Activated CD4-positive, alpha-beta memory T cell treated with anti-CD3 and anti-CD28 coated beads for 36 hours (primary cell): ENCODE measurements around the gene NCS1. TPM values are rescaled to one million over a fixed set of nuclear protein-coding genes. Genes with fewer than 3 reads are reported as not detected.

Experiments used
- CTCF ChIA-PET: fragments of 350-600 bp; sonication (Branson Sonifier 250); formaldehyde crosslinking; loops from one replicate; lab custom pipeline; 2021; ENCODE audit warnings: antibody characterized with exemption, inconsistent platforms; lab: Charles Lee
- POLR2A ChIA-PET: fragments of 350-600 bp; sonication (Branson Sonifier 250); formaldehyde crosslinking; loops from one replicate; lab custom pipeline; 2021; ENCODE audit warnings: antibody characterized with exemption; lab: Charles Lee
- DNase-seq: peaks from one replicate; pipeline ENCODE4 v3.0.0-alpha.2; 2020
- H3K27ac Mint-ChIP-seq: one replicate; pipeline ENCODE4 v1.8.0; 2021; ENCODE audit warnings: mixed read lengths
- H3K27me3 Mint-ChIP-seq: one replicate; pipeline ENCODE4 v1.8.0; 2021; ENCODE audit warnings: mixed read lengths
- H3K36me3 Mint-ChIP-seq: one replicate; pipeline ENCODE4 v1.8.0; 2021; ENCODE audit warnings: mixed read lengths
- H3K4me1 Mint-ChIP-seq: one replicate; pipeline ENCODE4 v1.8.0; 2021; ENCODE audit warnings: low read depth, mixed read lengths
- H3K4me3 Mint-ChIP-seq: one replicate; pipeline ENCODE4 v1.8.0; 2021; ENCODE audit warnings: mild to moderate bottlenecking, mixed read lengths
- H3K9me3 Mint-ChIP-seq: one replicate; pipeline ENCODE4 v1.8.0; 2021; ENCODE audit warnings: mixed read lengths
- intact Hi-C: fragments of 100-400 bp; cut with micrococcal nuclease; formaldehyde crosslinking; loops from one replicate; pipeline ENCODE4 v1.15.1; 2023
- total RNA-seq, 2 experiments: library from RNA; stranded (reverse); gene quantifications; one replicate each; pipeline ENCODE4 v1.2.3, GENCODE V29; 2021

The NCS1 gene
- 10 to 100 TPM; 26.8 to 29.1 TPM for total RNA-seq

DNA sequence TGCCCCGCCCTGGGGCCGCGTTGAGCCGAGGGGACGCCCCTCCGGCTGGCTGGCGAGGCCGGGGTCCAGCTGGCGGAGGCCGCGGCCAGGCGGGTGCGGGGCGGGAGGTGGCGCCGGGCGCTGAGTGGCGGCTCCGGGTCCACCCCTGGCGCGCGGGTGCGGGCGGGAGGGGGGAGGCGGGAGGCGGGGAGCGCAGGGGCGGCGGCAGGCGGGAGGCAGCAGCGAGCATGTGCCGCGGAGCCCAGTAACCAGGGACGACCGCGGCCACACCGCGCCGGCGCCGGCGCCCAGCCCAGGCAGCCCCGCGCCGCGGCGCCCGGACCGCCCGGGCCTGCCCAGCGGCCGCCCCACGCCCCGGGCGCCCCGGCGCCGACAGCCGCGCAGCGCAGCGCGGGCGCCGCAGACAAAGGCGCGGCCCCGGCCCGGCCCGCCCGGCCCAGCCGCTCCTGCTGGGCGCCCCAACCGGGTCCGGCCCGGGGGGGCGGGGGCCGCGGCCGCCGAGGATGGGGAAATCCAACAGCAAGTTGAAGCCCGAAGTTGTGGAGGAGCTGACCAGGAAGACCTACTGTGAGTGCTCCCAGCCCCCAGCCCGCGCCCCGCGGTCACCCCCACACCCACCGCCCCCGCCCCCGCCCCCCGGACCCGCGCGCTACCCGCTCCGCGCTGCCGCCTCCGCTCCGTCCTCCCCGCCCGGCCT is at the start of gene NCS1:
Gene NCS1, plus strand, starts transcription at position 244 of the 697 bp plus-strand sequence. Its CDS starts 260 bp downstream, at position 504.
- POLR2A ChIA-PET: no interaction called here
- no peak within 1 kb of the TSS for H3K27ac Mint-ChIP-seq
- peaks cover 13% of the 10 kb centered on the region for H3K27me3 Mint-ChIP-seq
- peak within 1 kb of the TSS; percentile 72 for H3K4me3 Mint-ChIP-seq
- no peaks in the 10 kb centered on the region for H3K9me3 Mint-ChIP-seq
- peak; percentile 70 for DNase-seq
- intact Hi-C loops: no loop called here
- peaks cover 7% of the 10 kb centered on the region for H3K4me1 Mint-ChIP-seq
- H3K36me3 Mint-ChIP-seq: no peaks in the 10 kb centered on the region
- CTCF ChIA-PET: no interaction called here

DNA sequence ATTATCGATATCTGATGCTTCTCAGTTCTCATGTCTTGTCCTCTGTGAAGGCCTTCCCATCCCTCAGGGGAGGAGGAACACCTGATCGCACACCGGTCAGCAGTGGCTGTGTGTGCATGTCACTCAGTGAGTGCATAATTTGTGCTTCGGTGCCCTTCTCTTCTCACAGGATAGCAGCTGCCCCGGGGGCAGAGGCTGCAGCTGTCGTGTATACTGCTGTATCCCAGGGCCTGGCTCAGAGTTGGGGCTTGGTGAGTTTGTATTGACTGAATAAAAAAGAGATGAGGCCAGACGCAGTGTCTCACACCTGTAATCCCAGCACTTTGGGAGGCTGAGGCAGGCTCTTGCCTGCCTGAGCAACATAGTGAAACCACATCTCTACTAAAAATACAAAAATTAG is 49.7 kb upstream of the NCS1 start:
- H3K9me3 Mint-ChIP-seq: no peaks in the 10 kb centered on the region
- peaks cover 7% of the 10 kb centered on the region for H3K36me3 Mint-ChIP-seq
- H3K4me1 Mint-ChIP-seq: peaks cover 10% of the 10 kb centered on the region
- ChIA-PET CTCF (interaction anchor here (0.6 to 1.0 kb wide), 2 partner anchors 15 to 120 kb away, joined by 3 to 4 read pairs; no protein-coding TSS in a partner anchor), POLR2A (no interaction called here)
- no peak for DNase-seq
- intact Hi-C loops: no loop called here
- no peaks in the 10 kb centered on the region for H3K27me3 Mint-ChIP-seq
- no peak overlapping the region for H3K27ac Mint-ChIP-seq
- H3K4me3 Mint-ChIP-seq: no peak overlapping the region

DNA sequence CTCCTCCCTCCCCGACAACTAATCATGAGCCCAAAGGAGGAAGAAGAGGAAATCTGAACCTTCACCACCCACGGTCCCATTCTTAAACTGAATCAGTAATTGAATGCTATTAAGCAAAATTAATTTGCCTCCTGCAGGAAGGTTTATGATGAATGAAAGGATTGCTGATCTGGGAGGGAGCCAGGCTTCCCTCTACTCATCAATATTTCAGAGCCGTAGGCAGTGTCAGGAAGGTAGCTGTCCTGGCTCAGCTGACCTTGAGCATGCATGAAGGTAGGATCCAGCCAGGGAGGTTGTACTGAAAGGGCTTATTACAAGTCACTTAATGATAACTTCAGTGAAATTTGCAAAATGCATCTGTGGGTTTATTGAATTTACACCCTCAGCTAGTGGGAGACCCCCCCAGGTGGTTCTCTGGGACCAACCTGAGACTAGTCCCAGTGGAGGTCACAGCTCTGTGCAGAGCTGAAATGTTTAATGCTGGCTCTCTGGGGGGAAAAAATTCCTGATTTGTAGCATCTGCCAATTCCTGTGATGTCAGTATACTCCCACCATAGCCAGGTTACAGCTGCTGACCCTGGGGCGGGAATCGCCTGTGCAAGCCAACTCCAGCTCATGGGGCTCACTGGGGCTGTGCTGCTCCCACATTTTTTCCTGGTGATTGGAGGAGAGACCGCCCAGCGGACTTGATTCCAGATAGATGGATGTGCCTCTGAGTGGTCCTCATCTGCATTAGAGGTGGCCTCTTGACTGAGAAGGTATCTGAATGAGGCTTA is 47.9 kb upstream of the NCS1 start:
- POLR2A ChIA-PET: no interaction called here
- DNase-seq: no peak
- CTCF ChIA-PET: interaction anchor here (2.5 kb wide), 1 partner anchor 17 kb away, joined by 17 read pairs; no protein-coding TSS in a partner anchor
- H3K9me3 Mint-ChIP-seq: no peaks in the 10 kb centered on the region
- peaks cover 26% of the 10 kb centered on the region for H3K4me1 Mint-ChIP-seq
- no peak overlapping the region for H3K4me3 Mint-ChIP-seq
- no peak overlapping the region for H3K27ac Mint-ChIP-seq
- peaks cover 15% of the 10 kb centered on the region for H3K36me3 Mint-ChIP-seq
- no peaks in the 10 kb centered on the region for H3K27me3 Mint-ChIP-seq
- intact Hi-C loops: no loop called here

DNA sequence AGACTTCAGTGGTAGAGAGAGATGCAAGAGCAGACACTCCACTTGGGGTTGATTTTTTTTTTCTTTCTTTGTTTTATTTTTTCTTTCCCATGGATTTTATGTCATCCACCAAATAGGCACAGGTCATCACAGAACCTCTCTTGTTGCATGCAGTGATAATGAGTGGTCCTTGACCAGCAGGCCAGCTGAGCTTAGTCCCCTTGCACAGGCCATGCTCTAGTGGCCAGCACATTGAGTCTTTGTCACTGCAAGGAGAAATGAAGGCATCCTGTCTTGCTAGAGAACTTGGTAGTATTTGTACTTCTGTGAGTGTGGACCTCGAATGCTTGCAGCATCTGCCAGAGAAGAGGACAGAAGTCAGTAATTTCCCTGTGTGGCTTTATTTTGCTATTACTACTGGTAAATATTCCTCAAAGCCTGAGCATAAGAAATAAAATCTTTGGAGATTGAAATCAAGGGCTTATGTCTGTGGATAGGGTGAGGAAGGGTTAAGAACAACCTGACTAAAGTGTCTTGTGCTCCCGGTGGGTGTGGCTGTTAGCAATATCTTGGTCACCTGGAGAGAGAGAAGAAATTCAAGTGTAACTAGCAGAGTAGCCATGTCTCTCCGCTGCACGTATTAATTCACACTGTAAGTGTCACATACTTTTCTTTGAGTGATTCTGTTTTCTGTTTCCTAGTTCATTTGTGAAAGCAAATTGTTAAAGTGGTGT is 45.3 kb upstream of the NCS1 start:
- DNase-seq: no peak
- H3K27ac Mint-ChIP-seq: peak overlapping the region; percentile 66
- H3K27me3 Mint-ChIP-seq: no peaks in the 10 kb centered on the region
- H3K4me1 Mint-ChIP-seq: peaks cover 49% of the 10 kb centered on the region
- H3K36me3 Mint-ChIP-seq: peaks cover 33% of the 10 kb centered on the region
- CTCF ChIA-PET: interaction anchor here (2.5 to 5.1 kb wide), 2 partner anchors 19 kb away, joined by 17 to 49 read pairs; no protein-coding TSS in a partner anchor
- intact Hi-C loops: loop anchor here (5.0 kb wide), 2 partner anchors 40 to 90 kb away; no protein-coding TSS in a partner anchor
- H3K9me3 Mint-ChIP-seq: no peaks in the 10 kb centered on the region
- POLR2A ChIA-PET: interaction anchor here (1.6 kb wide), 1 partner anchor 96 kb away, joined by 4 read pairs; no protein-coding TSS in a partner anchor
- no peak overlapping the region for H3K4me3 Mint-ChIP-seq

DNA sequence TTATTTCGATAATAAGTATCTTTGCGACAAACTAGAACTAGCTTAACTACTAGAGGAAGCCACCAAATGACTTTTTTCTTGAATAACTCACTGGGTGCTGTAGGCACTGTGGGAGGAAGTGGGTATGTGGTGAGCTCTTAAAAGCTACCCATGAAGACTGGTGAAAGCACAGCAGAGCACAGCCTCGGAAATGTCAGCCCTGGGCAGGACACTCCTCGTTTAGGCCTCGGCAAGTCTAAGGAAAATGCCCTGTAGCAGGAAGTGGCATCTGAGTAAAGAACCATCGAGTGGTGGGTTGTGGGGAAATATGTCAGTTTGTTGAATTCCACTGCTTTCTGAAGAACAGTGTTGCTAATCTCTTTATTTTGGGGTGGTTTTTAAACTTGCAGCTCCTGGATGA is 44.0 kb upstream of the NCS1 start:
- Mint-ChIP-seq H3K4me3 (peak overlapping the region; percentile 71), H3K9me3 (no peaks in the 10 kb centered on the region), H3K36me3 (peaks cover 31% of the 10 kb centered on the region), H3K27me3 (no peaks in the 10 kb centered on the region), H3K4me1 (peaks cover 49% of the 10 kb centered on the region), H3K27ac (peak overlapping the region; percentile 98)
- peak; percentile 87 for DNase-seq
- CTCF ChIA-PET: interaction anchor here (0.6 to 5.1 kb wide), 13 partner anchors 10 to 344 kb away, joined by 3 to 49 read pairs (median 4); no protein-coding TSS in a partner anchor
- intact Hi-C loops: loop anchor here (2.0 to 5.0 kb wide), 3 partner anchors 39 to 111 kb away; no protein-coding TSS in a partner anchor
- POLR2A ChIA-PET: interaction anchor here (0.7 to 2.4 kb wide), 8 partner anchors 10 to 242 kb away, joined by 3 to 8 read pairs (median 4); partner anchors contain the start of genes FNBP1 and GPR107

DNA sequence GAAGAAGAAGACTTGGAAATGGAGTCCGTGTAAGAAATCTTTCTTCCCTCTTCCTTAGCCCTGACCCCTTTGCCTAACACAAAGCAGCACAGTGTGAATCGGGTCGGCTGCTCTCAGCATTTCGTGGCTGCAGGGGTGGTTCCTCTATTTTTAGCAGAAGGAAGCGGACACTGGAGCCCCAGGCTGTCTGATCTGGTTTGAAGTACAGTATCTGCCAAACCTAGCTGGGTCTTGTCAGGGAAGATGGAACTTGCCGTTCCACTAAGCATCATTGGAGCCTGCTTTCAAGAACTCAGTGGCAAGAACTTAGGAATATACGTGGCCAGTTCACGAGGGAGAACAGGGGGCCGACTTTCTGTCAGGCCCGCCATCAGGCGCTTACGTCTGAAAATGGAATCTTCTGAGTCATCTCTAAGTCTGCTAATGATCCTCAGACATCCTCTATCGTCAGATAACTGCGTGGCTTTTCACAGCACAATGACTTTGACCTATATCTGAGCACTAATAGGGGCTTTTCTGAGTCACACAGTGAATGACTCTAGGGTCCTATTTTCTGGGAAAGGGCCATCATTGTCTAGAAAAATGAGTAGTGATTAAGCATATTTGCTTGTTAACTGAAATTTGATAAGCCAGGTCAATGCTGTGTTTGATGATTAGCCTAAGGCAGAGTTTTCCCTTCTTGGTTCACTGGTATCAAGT is 43.3 kb upstream of the NCS1 start:
- peaks cover 31% of the 10 kb centered on the region for H3K36me3 Mint-ChIP-seq
- H3K27me3 Mint-ChIP-seq: no peaks in the 10 kb centered on the region
- POLR2A ChIA-PET: interaction anchor here (0.6 to 2.4 kb wide), 11 partner anchors 11 to 242 kb away, joined by 3 to 8 read pairs (median 3); partner anchors contain the start of genes FNBP1 and GPR107
- CTCF ChIA-PET: interaction anchor here (1.0 to 5.1 kb wide), 11 partner anchors 9 to 344 kb away, joined by 3 to 49 read pairs (median 4); no protein-coding TSS in a partner anchor
- peaks cover 49% of the 10 kb centered on the region for H3K4me1 Mint-ChIP-seq
- H3K27ac Mint-ChIP-seq: peak overlapping the region; percentile 98
- intact Hi-C loops: loop anchor here (1.0 to 5.0 kb wide), 5 partner anchors 22 to 242 kb away; no protein-coding TSS in a partner anchor
- H3K4me3 Mint-ChIP-seq: peak overlapping the region; percentile 71
- peak; percentile 78 for DNase-seq
- H3K9me3 Mint-ChIP-seq: no peaks in the 10 kb centered on the region

DNA sequence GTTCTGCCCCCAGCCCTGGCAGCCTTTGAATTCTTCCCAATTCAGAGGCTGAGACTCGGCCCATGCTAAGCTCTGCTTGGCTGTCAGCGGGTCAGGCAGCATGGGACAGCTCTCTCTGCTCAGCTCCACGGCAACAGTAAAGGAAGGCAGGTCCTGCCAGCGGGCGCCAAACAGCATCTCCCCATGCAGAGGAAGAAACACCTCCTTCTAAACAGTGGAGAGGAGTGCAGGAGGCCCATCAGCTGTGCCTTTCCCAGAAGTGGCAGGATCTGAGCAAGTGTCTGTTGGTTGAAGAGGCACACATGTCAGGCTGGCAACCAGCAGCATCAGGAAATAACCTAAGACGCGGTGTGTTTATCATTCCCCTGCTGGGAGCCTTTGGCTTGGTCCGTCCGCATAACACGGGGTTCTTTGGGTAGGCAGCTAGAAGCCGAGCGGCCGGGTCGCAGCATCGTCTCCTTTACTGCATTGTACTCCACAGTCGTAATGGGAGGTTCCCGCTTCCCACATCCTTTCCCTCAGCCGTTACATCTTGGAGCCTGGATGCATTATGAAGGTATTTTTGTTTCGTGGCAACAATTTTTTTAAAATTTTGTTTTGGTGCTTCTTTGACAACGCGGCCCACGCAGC is 42.7 kb upstream of the NCS1 start:
- POLR2A ChIA-PET: interaction anchor here (0.6 to 2.4 kb wide), 7 partner anchors 12 to 243 kb away, joined by 3 to 8 read pairs (median 3); partner anchors contain the start of gene GPR107
- H3K4me1 Mint-ChIP-seq: peaks cover 49% of the 10 kb centered on the region

DNA sequence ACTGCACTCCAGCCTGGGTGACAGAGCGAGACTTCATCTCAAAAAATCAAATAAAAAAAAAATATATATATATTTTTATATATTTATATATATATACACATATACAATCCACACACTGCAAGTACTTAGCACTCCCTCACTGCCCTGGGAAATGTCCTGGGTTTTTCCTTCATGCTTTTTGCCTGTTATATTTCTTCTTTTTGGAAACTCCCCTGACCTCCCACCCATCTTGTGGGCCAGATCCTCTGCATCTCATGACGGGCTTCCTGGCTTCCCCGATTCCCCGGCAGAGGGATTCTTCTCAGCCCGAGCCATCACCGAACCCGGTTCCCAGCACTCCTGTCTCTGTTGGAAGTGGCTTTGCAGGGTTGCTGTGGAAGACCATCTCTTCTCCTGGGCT is 39.5 kb upstream of the NCS1 start:
- no peaks in the 10 kb centered on the region for H3K27me3 Mint-ChIP-seq
- H3K9me3 Mint-ChIP-seq: no peaks in the 10 kb centered on the region
- H3K27ac Mint-ChIP-seq: no peak overlapping the region
- peaks cover 51% of the 10 kb centered on the region for H3K36me3 Mint-ChIP-seq
- ChIA-PET CTCF (no interaction called here), POLR2A (no interaction called here)
- peaks cover 49% of the 10 kb centered on the region for H3K4me1 Mint-ChIP-seq
- intact Hi-C loops: no loop called here
- no peak for DNase-seq
- no peak overlapping the region for H3K4me3 Mint-ChIP-seq

More for the DNA sequence above, 42.7 kb upstream of the NCS1 start:
- no peaks in the 10 kb centered on the region for H3K27me3 Mint-ChIP-seq
- peak overlapping the region; percentile 71 for H3K4me3 Mint-ChIP-seq
- H3K9me3 Mint-ChIP-seq: no peaks in the 10 kb centered on the region
- H3K36me3 Mint-ChIP-seq: peaks cover 32% of the 10 kb centered on the region
- peak; percentile 52 for DNase-seq
- intact Hi-C loops: loop anchor here (1.0 to 5.0 kb wide), 5 partner anchors 22 to 242 kb away; no protein-coding TSS in a partner anchor
- peak overlapping the region; percentile 98 for H3K27ac Mint-ChIP-seq
- CTCF ChIA-PET: interaction anchor here (1.3 to 5.1 kb wide), 4 partner anchors 10 to 107 kb away, joined by 3 to 49 read pairs (median 8); no protein-coding TSS in a partner anchor

DNA sequence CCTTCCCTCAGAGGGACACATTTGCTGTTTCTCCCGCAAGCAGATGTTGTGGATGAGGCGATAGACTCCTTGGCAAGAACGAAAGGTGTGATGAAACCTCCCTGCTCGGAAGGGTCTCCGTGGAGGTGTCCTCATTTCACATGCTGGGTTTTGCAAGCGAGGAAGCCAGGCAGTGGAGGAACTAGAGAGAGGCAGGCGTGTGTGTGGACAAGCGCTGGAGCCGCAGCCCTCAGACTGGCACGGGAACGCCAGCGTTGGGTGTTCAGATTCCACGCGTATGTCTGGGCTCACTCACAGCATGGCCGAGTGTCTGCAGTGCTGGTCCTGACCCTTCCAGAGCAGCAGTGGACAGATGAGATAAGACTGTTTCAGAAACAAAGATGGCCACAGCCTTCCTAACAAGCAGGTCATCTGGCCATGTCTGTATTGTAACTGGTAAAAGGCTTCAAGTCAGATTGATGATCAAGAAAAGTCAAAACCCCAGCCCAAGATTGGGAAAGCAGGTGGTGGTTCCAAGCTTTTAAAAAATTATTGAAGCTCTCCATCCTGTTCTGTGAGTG is 35.0 kb upstream of the NCS1 start:
- no peaks in the 10 kb centered on the region for H3K9me3 Mint-ChIP-seq
- peaks cover 26% of the 10 kb centered on the region for H3K36me3 Mint-ChIP-seq
- peak overlapping the region; percentile 29 for H3K27ac Mint-ChIP-seq
- POLR2A ChIA-PET: no interaction called here
- no peaks in the 10 kb centered on the region for H3K27me3 Mint-ChIP-seq
- H3K4me3 Mint-ChIP-seq: no peak overlapping the region
- intact Hi-C loops: no loop called here
- DNase-seq: no peak
- CTCF ChIA-PET: no interaction called here
- H3K4me1 Mint-ChIP-seq: peaks cover 49% of the 10 kb centered on the region

DNA sequence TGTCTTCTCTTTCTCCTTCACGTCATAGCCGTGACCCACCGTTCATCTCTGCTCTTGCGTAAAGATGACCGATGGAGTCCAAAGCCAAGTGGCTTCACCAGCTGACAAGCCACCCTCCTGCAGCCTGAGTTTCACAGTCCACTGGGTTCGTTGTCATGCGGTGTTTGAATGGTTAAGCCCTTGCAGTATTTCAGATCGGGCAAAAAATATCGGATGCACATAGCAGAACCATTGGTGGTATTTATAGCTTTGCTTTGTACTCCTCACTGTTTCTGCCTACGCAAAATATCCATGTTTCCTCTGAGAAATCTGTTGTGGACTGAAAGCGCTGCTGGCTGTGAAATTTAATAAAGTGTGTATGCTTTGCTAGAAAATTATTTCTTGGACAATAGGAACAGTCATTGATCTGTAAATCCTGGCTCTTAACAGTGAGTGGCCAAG is 34.5 kb upstream of the NCS1 start:
- H3K4me1 Mint-ChIP-seq: peaks cover 49% of the 10 kb centered on the region
- H3K4me3 Mint-ChIP-seq: no peak overlapping the region
- intact Hi-C loops: no loop called here
- no peak for DNase-seq
- H3K9me3 Mint-ChIP-seq: no peaks in the 10 kb centered on the region
- no peaks in the 10 kb centered on the region for H3K27me3 Mint-ChIP-seq
- H3K36me3 Mint-ChIP-seq: peaks cover 26% of the 10 kb centered on the region
- ChIA-PET POLR2A (no interaction called here), CTCF (no interaction called here)
- H3K27ac Mint-ChIP-seq: peak overlapping the region; percentile 66
